Measurements from ENCODE around the gene ADIRF.
A peak's percentile ranks its signal among the peaks of the same experiment; 100 is the strongest.

Gene ADIRF

GRCh38 chr10:86970162-86970981, 2.1 kb downstream of the ADIRF start:
- POLR2A ChIA-PET (ENCODE audit: low non-redundant PET): interaction anchor here (0.6 to 2.6 kb wide), 9 partner anchors 10 to 232 kb away, joined by 3 to 18 read pairs (median 4); partner anchors contain the start of genes SHLD2 and SNCG
- peak; percentile 69 for DNase-seq (ENCODE audit: low spot score)
- TF ChIP-seq CTCF (conservative IDR thresholded peaks at IDR 0.05; ENCODE audit: low read depth): no peak
- H3K27ac ChIP-seq: peak overlapping the region; percentile 100
- CTCF ChIA-PET: interaction anchor here (0.5 to 3.2 kb wide), 5 partner anchors 10 to 228 kb away, joined by 3 to 21 read pairs (median 4); no protein-coding TSS in a partner anchor

- ChIA-PET CTCF (interaction anchor here (0.7 to 3.2 kb wide), 3 partner anchors 11 to 67 kb away, joined by 3 to 21 read pairs (median 4); no protein-coding TSS in a partner anchor), POLR2A (ENCODE audit: low non-redundant PET) (interaction anchor here (0.6 to 1.1 kb wide), 6 partner anchors 13 to 232 kb away, joined by 3 to 11 read pairs (median 4); partner anchors contain the start of genes SHLD2 and SNCG)
- H3K27ac ChIP-seq: peak overlapping the region; percentile 100
- DNase-seq (ENCODE audit: low spot score): no peak
- TF ChIP-seq CTCF (conservative IDR thresholded peaks at IDR 0.05; ENCODE audit: low read depth): no peak
Observed at GRCh38 chr10:86970982-86971231, 2.6 kb downstream of the ADIRF start.

GRCh38 chr10:86971232-86971991, 3.1 kb downstream of the ADIRF start:
- ChIA-PET CTCF (interaction anchor here (0.7 to 3.2 kb wide), 3 partner anchors 11 to 67 kb away, joined by 3 to 21 read pairs (median 4); no protein-coding TSS in a partner anchor), POLR2A (ENCODE audit: low non-redundant PET) (interaction anchor here (0.6 to 1.1 kb wide), 5 partner anchors 13 to 231 kb away, joined by 3 to 11 read pairs (median 4); partner anchors contain the start of genes SHLD2 and SNCG)
- DNase-seq (ENCODE audit: low spot score): peak; percentile 94
- TF ChIP-seq CTCF (conservative IDR thresholded peaks at IDR 0.05; ENCODE audit: low read depth): no peak
- H3K27ac ChIP-seq: peak overlapping the region; percentile 100

- POLR2A ChIA-PET (ENCODE audit: low non-redundant PET): no interaction called here
- peak overlapping the region; percentile 100 for H3K27ac ChIP-seq
- no peak for DNase-seq (ENCODE audit: low spot score)
- CTCF ChIA-PET: no interaction called here
- TF ChIP-seq CTCF (conservative IDR thresholded peaks at IDR 0.05; ENCODE audit: low read depth): no peak
Observed at GRCh38 chr10:86972613-86973380, 4.5 kb downstream of the ADIRF start.

- peak; percentile 36 for DNase-seq (ENCODE audit: low spot score)
- H3K27ac ChIP-seq: no peak overlapping the region
- ChIA-PET CTCF (interaction anchor here (0.6 to 0.7 kb wide), 2 partner anchors 246 to 559 kb away, joined by 3 read pairs; no protein-coding TSS in a partner anchor), POLR2A (ENCODE audit: low non-redundant PET) (interaction anchor here (0.7 kb wide), 1 partner anchor 62 kb away, joined by 3 read pairs; no protein-coding TSS in a partner anchor)
- no peak for TF ChIP-seq CTCF (conservative IDR thresholded peaks at IDR 0.05; ENCODE audit: low read depth)
Observed at GRCh38 chr10:86974484-86974883, 6.2 kb downstream of the ADIRF start.
